ENCODE measurements around the gene SUMO2. TPM values are rescaled to one million over a fixed set of nuclear protein-coding genes. Genes with fewer than 3 reads are reported as not detected.
A peak's percentile ranks its signal among the peaks of the same experiment; 100 is the strongest.
"Not testable (repeated sequence)": the region's sequence is repeated elsewhere in the genome, so short reads cannot be mapped to it uniquely, and the experiment has no call there.

Gene SUMO2
- total and polyA plus RNA-seq, 2 of the 4 experiments (the other 2 are of a cell fraction) = 71.3 to 83.7 TPM

GRCh38 chr17:75159196-75160031 is 23.3 kb downstream of the SUMO2 start:
- no peak overlapping the region for H3K18ac ChIP-seq (ENCODE audit: low read depth, low read length)
- no peak overlapping the region for H3K4ac ChIP-seq (ENCODE audit: low read depth, low read length)
- no peak overlapping the region for H2BK20ac ChIP-seq (ENCODE audit: low read depth, low read length)
- no peak overlapping the region for H4K5ac ChIP-seq (ENCODE audit: low read depth, low read length)
- H3K79me1 ChIP-seq (ENCODE audit: low read depth in 1 of 2, low read length in 2 of 2) = peaks cover 6 to 28% of the 10 kb centered on the region in 2 experiments; a peak in 3 of 4 replicates
- dilution Hi-C loops (cut with HindIII; ENCODE audit: low sequenced_read_pairs, unreplicated experiment) (no loop called here), in situ Hi-C loops (cut with MboI; ENCODE audit: low sequenced_read_pairs) (no loop called here), intact Hi-C loops (cut with micrococcal nuclease) (no loop called here)
- H3K27ac ChIP-seq (ENCODE audit: insufficient read depth, low read length) = no peak overlapping the region
- peaks cover 3% of the 10 kb centered on the region for H3K4me1 ChIP-seq (ENCODE audit: control insufficient read depth, insufficient read depth, low read length)
- BruUV-seq (replicated peaks) = no TSS peak
- H3K9me1 ChIP-seq (ENCODE audit: insufficient read depth, low read length) = peaks cover 9% of the 10 kb centered on the region; the same call in 1 of the 2 replicates
- no peak overlapping the region for H2AFZ ChIP-seq (replicated peaks; ENCODE audit: low read length, poor library complexity)
- H2BK120ac ChIP-seq (ENCODE audit: low read depth, low read length) = no peak overlapping the region
- H3K23ac ChIP-seq (ENCODE audit: low read depth, low read length) = no peak overlapping the region
- no peaks in the 10 kb centered on the region for H3K27me3 ChIP-seq (ENCODE audit: control insufficient read depth, insufficient read depth, low read length)
- H2AK5ac ChIP-seq (ENCODE audit: low read depth, low read length) = no peak overlapping the region
- POLR2A ChIA-PET (ENCODE audit: unreplicated experiment) = no interaction called here
- TF ChIP-seq FOS (IDR thresholded peaks at IDR 0.05; ENCODE audit: low read depth, low read length) = 0 out of 2 replicates have a peak, but pooled peaks have one; percentile 33
- TF ChIP-seq ELK1 (IDR thresholded peaks at IDR 0.05; ENCODE audit: borderline replicate concordance, low read depth, low read length) = no peak
- no peak overlapping the region for H2BK15ac ChIP-seq (ENCODE audit: low read depth, low read length)
- H4K91ac ChIP-seq (ENCODE audit: insufficient read depth, low read depth, low read length) = no peak overlapping the region
- ATAC-seq (ENCODE audit: low read depth) (peak; percentile 56; the same call in 1 of the 2 replicates), DNase-seq (peak; percentile 78)
- H4K8ac ChIP-seq (ENCODE audit: low read depth in 2 of 2, low read length in 2 of 2) = no peak overlapping the region
- no peak overlapping the region for H3K14ac ChIP-seq (replicated peaks; ENCODE audit: low read depth, low read length)
- peak overlapping the region; percentile 3 for H2BK5ac ChIP-seq (ENCODE audit: low read depth, low read length, poor library complexity, severe bottlenecking)
- no peaks in the 10 kb centered on the region for H3K9me3 ChIP-seq (ENCODE audit: control insufficient read depth, insufficient read depth, low read length)
- H4K20me1 ChIP-seq (ENCODE audit: insufficient read depth, low read length) = no peaks in the 10 kb centered on the region
- CTCF ChIA-PET = interaction anchor here (0.6 kb wide), 1 partner anchor 27 kb away, joined by 4 read pairs; no protein-coding TSS in a partner anchor
- H3K4me3 ChIP-seq (ENCODE audit: insufficient read depth, low read depth, low read length) = no peak overlapping the region
- H2AK9ac ChIP-seq (replicated peaks; ENCODE audit: low read depth, low read length, poor library complexity) = no peak overlapping the region
- no peak overlapping the region for H3K56ac ChIP-seq (ENCODE audit: extremely low read depth, insufficient read depth, low read length)
- H3K36me3 ChIP-seq (ENCODE audit: control insufficient read depth, insufficient read depth, low read length) = peaks cover 12% of the 10 kb centered on the region
- H3K4me2 ChIP-seq (ENCODE audit: low read depth, low read length) = peak overlapping the region; percentile 31; the same call in 1 of the 2 replicates
- WGBS, 2 experiments (ENCODE audit: extremely low coverage in 2 of 2, insufficient read length in 1 of 2) = no CpG with 5 or more reads among the region's 4 CpGs
- H3K9ac ChIP-seq (ENCODE audit: low read depth, low read length) = no peak overlapping the region

DNA sequence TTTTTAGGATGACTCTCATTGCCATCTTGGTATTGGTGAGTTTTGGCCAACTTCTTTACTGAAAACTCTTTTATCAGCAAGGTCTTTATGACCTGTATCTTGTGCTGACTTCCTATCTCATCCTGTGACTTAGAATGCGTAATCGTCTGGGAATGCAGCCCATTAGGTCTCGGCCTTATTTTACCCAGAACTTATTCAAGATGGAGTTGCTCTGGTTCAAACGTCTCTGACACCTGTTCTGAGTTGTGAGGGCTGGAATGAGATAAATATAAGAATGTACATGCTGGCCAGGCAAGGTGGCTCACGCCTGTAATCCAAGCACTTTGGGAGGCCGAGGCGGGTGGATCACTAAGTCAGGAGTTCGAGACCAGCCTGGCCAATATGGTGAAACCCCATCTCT is 24.3 kb downstream of the SUMO2 start:
- H4K20me1 ChIP-seq (ENCODE audit: insufficient read depth, low read length); H3K9me1 ChIP-seq (ENCODE audit: insufficient read depth, low read length); H2BK20ac ChIP-seq (ENCODE audit: low read depth, low read length); H2BK120ac ChIP-seq (ENCODE audit: low read depth, low read length); H3K23ac ChIP-seq (ENCODE audit: low read depth, low read length); BruUV-seq (replicated peaks); H3K18ac ChIP-seq (ENCODE audit: low read depth, low read length); H4K5ac ChIP-seq (ENCODE audit: low read depth, low read length); H4K91ac ChIP-seq (ENCODE audit: insufficient read depth, low read depth, low read length); H3K9ac ChIP-seq (ENCODE audit: low read depth, low read length); H2AK9ac ChIP-seq (replicated peaks; ENCODE audit: low read depth, low read length, poor library complexity); intact Hi-C loops (cut with micrococcal nuclease); H3K4me2 ChIP-seq (ENCODE audit: low read depth, low read length); H4K8ac ChIP-seq (ENCODE audit: low read depth in 2 of 2, low read length in 2 of 2); in situ Hi-C loops (cut with MboI; ENCODE audit: low sequenced_read_pairs); H2BK15ac ChIP-seq (ENCODE audit: low read depth, low read length); CTCF ChIA-PET; H3K4me3 ChIP-seq (ENCODE audit: insufficient read depth, low read depth, low read length); H2AK5ac ChIP-seq (ENCODE audit: low read depth, low read length); H3K27ac ChIP-seq (ENCODE audit: insufficient read depth, low read length); H3K4me1 ChIP-seq (ENCODE audit: control insufficient read depth, insufficient read depth, low read length); ATAC-seq (ENCODE audit: low read depth); H2AFZ ChIP-seq (replicated peaks; ENCODE audit: low read length, poor library complexity); H3K14ac ChIP-seq (replicated peaks; ENCODE audit: low read depth, low read length); H2BK5ac ChIP-seq (ENCODE audit: low read depth, low read length, poor library complexity, severe bottlenecking); POLR2A ChIA-PET (ENCODE audit: unreplicated experiment); dilution Hi-C loops (cut with HindIII; ENCODE audit: low sequenced_read_pairs, unreplicated experiment); H3K56ac ChIP-seq (ENCODE audit: extremely low read depth, insufficient read depth, low read length); H3K27me3 ChIP-seq (ENCODE audit: control insufficient read depth, insufficient read depth, low read length); H3K36me3 ChIP-seq (ENCODE audit: control insufficient read depth, insufficient read depth, low read length); H3K4ac ChIP-seq (ENCODE audit: low read depth, low read length); H3K9me3 ChIP-seq (ENCODE audit: control insufficient read depth, insufficient read depth, low read length): not testable (repeated sequence)
- peak; percentile 38 for DNase-seq
- no CpG with 5 or more reads among the region's 8 CpGs for WGBS, 2 experiments (ENCODE audit: extremely low coverage in 2 of 2, insufficient read length in 1 of 2)
- peaks cover 4 to 28% of the 10 kb centered on the region in 2 experiments; a peak in 3 of 4 replicates for H3K79me1 ChIP-seq (ENCODE audit: low read depth in 1 of 2, low read length in 2 of 2)

All from IMR-90 (cell line).